Fibroblast of lung (primary cell): ENCODE data around the gene C11orf65. TPM values are rescaled to one million over a fixed set of nuclear protein-coding genes. Genes with fewer than 3 reads are reported as not detected.
A peak's percentile ranks its signal among the peaks of the same experiment; 100 is the strongest.

Experiments used
- DNase-seq, 2 donors: peaks; one replicate each; pipeline versions ENCODE4 v3.0.0 to v3.0.0-alpha.2; 2010; ENCODE audit warnings: low read depth in 2 of 2
- H2AFZ ChIP-seq: 2 replicates; pipeline ENCODE4 v1.5.1; 2012; ENCODE audit warnings: low read length, control low read depth, inconsistent platforms
- H3K27ac ChIP-seq: 2 replicates; pipeline ENCODE4 v1.5.1; 2011; ENCODE audit warnings: low read length, control low read depth; ENCODE audit not compliant: insufficient read depth
- H3K27me3 ChIP-seq: 2 replicates; pipeline ENCODE4 v1.5.1; 2011; ENCODE audit warnings: mild to moderate bottlenecking, low read length; ENCODE audit not compliant: control insufficient read depth, insufficient read depth
- H3K36me3 ChIP-seq: 2 replicates; pipeline ENCODE4 v1.5.1; 2011; ENCODE audit warnings: low read length; ENCODE audit not compliant: control insufficient read depth, insufficient read depth
- H3K4me1 ChIP-seq: 2 replicates; pipeline ENCODE4 v1.5.1; 2011; ENCODE audit warnings: low read length; ENCODE audit not compliant: control insufficient read depth, insufficient read depth; ENCODE audit errors: extremely low read depth
- H3K4me2 ChIP-seq: 2 replicates; pipeline ENCODE4 v1.5.1; 2011; ENCODE audit warnings: low read length, control low read depth; ENCODE audit not compliant: insufficient read depth; ENCODE audit errors: extremely low read depth
- H3K4me3 ChIP-seq, 4 experiments: fragments of 200-600 bp in 1 of 4; sonication (generic) in 1 of 4; replicated peaks in 1 of 4; 2 replicates each; pipeline ENCODE4 v1.5.1; 2011 to 2016; ENCODE audit warnings: low read length in 4 of 4, low read depth in 3 of 4, mild to moderate bottlenecking in 3 of 4, control low read depth in 2 of 4, inconsistent platforms in 1 of 4, mixed read lengths in 1 of 4; ENCODE audit not compliant: insufficient read depth in 1 of 4; ENCODE audit errors: control extremely low read depth in 1 of 4
- H3K79me2 ChIP-seq: 2 replicates; pipeline ENCODE4 v1.5.1; 2012; ENCODE audit warnings: mild to moderate bottlenecking, low read length, inconsistent platforms; ENCODE audit not compliant: control insufficient read depth, insufficient read depth
- H3K9ac ChIP-seq: 2 replicates; pipeline ENCODE4 v1.5.1; 2011; ENCODE audit warnings: mild to moderate bottlenecking, low read length, control low read depth; ENCODE audit not compliant: insufficient read depth
- H3K9me3 ChIP-seq: 2 replicates; pipeline ENCODE4 v1.5.1; 2012; ENCODE audit warnings: low read depth, low read length; ENCODE audit not compliant: control insufficient read depth, insufficient read depth
- H4K20me1 ChIP-seq: 2 replicates; pipeline ENCODE4 v1.5.1; 2011; ENCODE audit warnings: low read length; ENCODE audit not compliant: control insufficient read depth, insufficient read depth; ENCODE audit errors: extremely low read depth
- CTCF ChIP-seq, 2 donors: IDR thresholded peaks in 1 of 2; conservative IDR thresholded peaks in 1 of 2; 1 replicate in 1 of 2; 2 replicates in 1 of 2; pipeline ENCODE4 v1.5.1; 2011 to 2012; ENCODE audit warnings: low read length in 2 of 2, control low read depth in 1 of 2, inconsistent platforms in 1 of 2, low read depth in 1 of 2, mild to moderate bottlenecking in 1 of 2
- EZH2 ChIP-seq: IDR thresholded peaks from 2 replicates; pipeline ENCODE4 v1.5.1; 2012; ENCODE audit warnings: low read length, control low read depth, mild to moderate bottlenecking; ENCODE audit errors: missing control alignments
- polyA plus RNA-seq, 2 donors: library from polyadenylated mRNA; depleted of rRNA in 1 of 2; stranded (reverse) in 1 of 2; unstranded in 1 of 2; fragments of >200 nt; gene quantifications; 2 replicates each; pipeline ENCODE4 v1.2.1, GENCODE V29; 2011 to 2012; ENCODE audit warnings: missing spikeins in 1 of 2
- total RNA-seq: library from RNA; depleted of rRNA; stranded (reverse); fragments of >200 nt; gene quantifications from 2 replicates; pipeline ENCODE4 v1.2.1, GENCODE V29; 2014

The C11orf65 gene
- total and polyA plus RNA-seq, 2 donors (not counting 1 experiment from before 2014, with no cell fraction given): 0.54 to 2.3 TPM

GRCh38 chr11:108370315-108370714 is 97.0 kb downstream of the C11orf65 start:
- H3K9me3 ChIP-seq: no peaks in the 10 kb centered on the region
- no peaks in the 10 kb centered on the region for H3K36me3 ChIP-seq
- TF ChIP-seq EZH2: no peak
- no peak for TF ChIP-seq CTCF (conservative IDR thresholded peaks at IDR 0.05 in 1 of 2, IDR thresholded peaks at IDR 0.05 in 1 of 2; ENCODE audit: low read depth in 1 of 2, low read length in 2 of 2)

GRCh38 chr11:108369064-108369463 is 98.3 kb downstream of the C11orf65 start:
- Histone ChIP-seq H3K9me3 (no peaks in the 10 kb centered on the region), H3K27me3 (no peaks in the 10 kb centered on the region), H3K79me2 (no peaks in the 10 kb centered on the region), H4K20me1 (no peaks in the 10 kb centered on the region), H3K4me2 (no peak overlapping the region), H3K27ac (no peak overlapping the region), H3K4me3 (no peak overlapping the region), H3K9ac (no peak overlapping the region), H2AFZ (no peak overlapping the region), H3K36me3 (no peaks in the 10 kb centered on the region), H3K4me1 (peaks cover 4% of the 10 kb centered on the region)
- no peak for DNase-seq
- TF ChIP-seq EZH2: no peak
- no peak for TF ChIP-seq CTCF (conservative IDR thresholded peaks at IDR 0.05 in 1 of 2, IDR thresholded peaks at IDR 0.05 in 1 of 2; ENCODE audit: low read depth in 1 of 2, low read length in 2 of 2)

More at GRCh38 chr11:108370315-108370714, 97.0 kb downstream of the C11orf65 start:
- Histone ChIP-seq H3K9ac (no peak overlapping the region), H2AFZ (no peak overlapping the region), H3K79me2 (no peaks in the 10 kb centered on the region), H4K20me1 (no peaks in the 10 kb centered on the region), H3K4me2 (no peak overlapping the region), H3K27ac (no peak overlapping the region), H3K27me3 (no peaks in the 10 kb centered on the region), H3K4me3 (no peak overlapping the region), H3K4me1 (no peaks in the 10 kb centered on the region)
- no peak for DNase-seq

- DNase-seq: peak in 1 of 2 donors; percentile 11
These were observed 99.2 kb downstream of the C11orf65 start for GRCh38 chr11:108368134-108368533.

More at GRCh38 chr11:108368134-108368533, 99.2 kb downstream of the C11orf65 start:
- Histone ChIP-seq H4K20me1 (no peaks in the 10 kb centered on the region), H3K9ac (no peak overlapping the region), H2AFZ (no peak overlapping the region), H3K36me3 (no peaks in the 10 kb centered on the region), H3K27me3 (no peaks in the 10 kb centered on the region), H3K4me2 (no peak overlapping the region), H3K9me3 (no peaks in the 10 kb centered on the region), H3K27ac (no peak overlapping the region), H3K79me2 (no peaks in the 10 kb centered on the region), H3K4me1 (peaks cover 8% of the 10 kb centered on the region), H3K4me3 (no peak overlapping the region)
- TF ChIP-seq EZH2 (no peak), CTCF (conservative IDR thresholded peaks at IDR 0.05 in 1 of 2, IDR thresholded peaks at IDR 0.05 in 1 of 2; ENCODE audit: low read depth in 1 of 2, low read length in 2 of 2) (no peak)
